Testis (tissue), 3 donors: ENCODE data around the gene ABLIM3. TPM values are rescaled to one million over a fixed set of nuclear protein-coding genes. Genes with fewer than 3 reads are reported as not detected.

ENCODE experiments used
- DNase-seq: peaks from one replicate; pipeline ENCODE4 v3.0.0-alpha.2; 2019
- H3K27ac ChIP-seq, 2 donors: fragments of 200-600 bp; sonication (generic); one replicate each; pipeline ENCODE4 v1.5.1; 2019
- H3K27me3 ChIP-seq: fragments of 200-600 bp; sonication (generic); one replicate; pipeline ENCODE4 v1.5.1; 2019
- H3K36me3 ChIP-seq: fragments of 200-600 bp; sonication (generic); one replicate; pipeline ENCODE4 v1.5.1; 2017; ENCODE audit warnings: low read depth; ENCODE audit errors: missing control alignments
- H3K4me1 ChIP-seq: fragments of 200-600 bp; sonication (generic); one replicate; pipeline ENCODE4 v1.5.1; 2019
- H3K4me3 ChIP-seq, 2 donors: fragments of 200-600 bp; sonication (generic); one replicate each; pipeline ENCODE4 v1.5.1; 2017 to 2019
- H3K9me3 ChIP-seq: fragments of 200-600 bp; sonication (generic); one replicate; pipeline ENCODE4 v1.5.1; 2017
- CTCF ChIP-seq, 3 experiments: fragments of 450-650 bp in 2 of 3; fragments of 200-600 bp in 1 of 3; sonication (generic) in 1 of 3; IDR thresholded peaks; one replicate each; pipeline ENCODE4 v1.5.1; 2016 to 2019; ENCODE audit warnings: antibody characterized with exemption in 3 of 3, mild to moderate bottlenecking in 2 of 3, moderate library complexity in 1 of 3
- POLR2A ChIP-seq: fragments of 450-650 bp; IDR thresholded peaks from one replicate; pipeline ENCODE4 v1.6.1; 2017; ENCODE audit warnings: antibody characterized with exemption, mild to moderate bottlenecking, moderate library complexity
- WGBS, 2 donors: methylation state at CpG; one replicate each; pipeline ENCODE4 v1.1.5; 2018; 5-methylcytosine and 5-hydroxymethylcytosine counted together
- intact Hi-C: fragments of 100-400 bp; cut with DNase I; formaldehyde crosslinking; loops from one replicate; pipeline ENCODE4 v1.15.1; 2023; ENCODE audit warnings: low total_unique reads
- polyA plus RNA-seq: library from polyadenylated mRNA; stranded (reverse); fragments of 350-450 nt; fragmentation: Illumina TruSeq; extraction: RNeasy Lipid Tissue Mini Kit (QIAGEN cat#74804); gene quantifications from one replicate; pipeline ENCODE4 v1.2.3, GENCODE V29; 2014; ENCODE audit warnings: low read depth, low replicate concordance; ENCODE audit not compliant: insufficient read depth
- total RNA-seq, 2 donors: library from RNA; depleted of rRNA; stranded (reverse); fragments of >200 nt; gene quantifications; one replicate each; pipeline ENCODE4 v1.2.3, GENCODE V29; 2016

The ABLIM3 gene
- total and polyA plus RNA-seq, 3 donors from 2014 or later = 5.6 to 8.9 (median 7.6) TPM

- TF ChIP-seq CTCF (IDR thresholded peaks at IDR 0.05) (no peak), POLR2A (no peak)
- no peaks in the 10 kb centered on the region for H3K4me1 ChIP-seq
- 50 to 78% methylated on average over 1 of the region's 1 CpG for WGBS, 2 donors
Observed at GRCh38 chr5:149135536-149136201, 5.6 kb upstream of the ABLIM3 start.

GRCh38 chr5:149138182-149138923, 2.9 kb upstream of the ABLIM3 start:
- TF ChIP-seq POLR2A (no peak), CTCF (IDR thresholded peaks at IDR 0.05) (no peak)
- Histone ChIP-seq H3K27me3 (no peaks in the 10 kb centered on the region), H3K36me3 (no peaks in the 10 kb centered on the region), H3K4me1 (no peaks in the 10 kb centered on the region), H3K27ac (no peak overlapping the region), H3K4me3 (no peak overlapping the region), H3K9me3 (no peaks in the 10 kb centered on the region)
- intact Hi-C loops = no loop called here
- 82 to 84% methylated on average over 7 of the region's 7 CpGs for WGBS, 2 donors
- DNase-seq = no peak

More at GRCh38 chr5:149135536-149136201, 5.6 kb upstream of the ABLIM3 start:
- H3K27me3 ChIP-seq = no peaks in the 10 kb centered on the region
- no peaks in the 10 kb centered on the region for H3K9me3 ChIP-seq
- no peak overlapping the region for H3K27ac ChIP-seq
- no peak for DNase-seq
- no peaks in the 10 kb centered on the region for H3K36me3 ChIP-seq
- no peak overlapping the region for H3K4me3 ChIP-seq
- intact Hi-C loops = no loop called here

DNA sequence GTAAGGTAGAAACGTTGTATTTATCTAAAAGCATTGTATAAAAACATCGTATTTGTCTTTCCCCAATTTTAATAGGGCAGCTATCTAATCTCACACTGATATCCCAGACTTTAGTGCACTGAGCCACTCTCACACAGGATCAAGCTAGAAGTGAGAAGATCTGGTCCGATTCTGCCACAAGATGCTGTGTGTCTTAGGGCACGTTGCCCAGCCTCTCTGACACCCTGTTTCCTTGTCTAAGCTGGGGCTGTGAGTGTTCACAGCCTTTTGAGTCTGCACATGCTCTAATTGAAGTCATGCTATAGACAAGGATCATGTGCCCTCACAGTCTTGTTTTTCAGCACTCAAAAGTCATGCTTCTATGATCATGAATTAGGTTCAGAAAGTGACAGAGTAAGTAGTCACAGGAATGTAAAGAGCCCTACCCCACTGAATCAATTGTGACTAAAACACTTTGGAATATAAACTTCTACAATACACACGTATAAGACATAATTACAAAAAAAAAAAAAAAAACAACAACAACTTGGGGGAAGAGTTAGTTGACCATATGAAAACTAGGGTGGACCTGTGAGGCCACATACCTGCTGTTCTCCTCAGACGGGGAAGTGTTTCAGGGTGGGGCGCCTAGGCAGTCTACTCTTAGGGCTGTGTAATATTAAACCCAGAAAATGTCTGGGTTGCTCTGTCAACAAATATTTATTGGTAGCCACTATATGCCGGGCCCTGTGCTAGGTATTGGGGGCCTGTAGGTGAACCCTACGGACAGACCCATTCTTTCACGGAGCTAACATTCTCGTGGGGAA, 893 bp upstream of the ABLIM3 start:
- Histone ChIP-seq H3K9me3 (no peaks in the 10 kb centered on the region), H3K36me3 (no peaks in the 10 kb centered on the region), H3K4me1 (no peaks in the 10 kb centered on the region), H3K27me3 (no peaks in the 10 kb centered on the region), H3K27ac (no peak overlapping the region), H3K4me3 (peak overlapping the region; percentile 57 to 63)
- intact Hi-C loops = no loop called here
- TF ChIP-seq CTCF (IDR thresholded peaks at IDR 0.05) (no peak), POLR2A (no peak)
- 77 to 81% methylated on average over 11 of the region's 11 CpGs for WGBS, 2 donors
- DNase-seq = no peak

DNA sequence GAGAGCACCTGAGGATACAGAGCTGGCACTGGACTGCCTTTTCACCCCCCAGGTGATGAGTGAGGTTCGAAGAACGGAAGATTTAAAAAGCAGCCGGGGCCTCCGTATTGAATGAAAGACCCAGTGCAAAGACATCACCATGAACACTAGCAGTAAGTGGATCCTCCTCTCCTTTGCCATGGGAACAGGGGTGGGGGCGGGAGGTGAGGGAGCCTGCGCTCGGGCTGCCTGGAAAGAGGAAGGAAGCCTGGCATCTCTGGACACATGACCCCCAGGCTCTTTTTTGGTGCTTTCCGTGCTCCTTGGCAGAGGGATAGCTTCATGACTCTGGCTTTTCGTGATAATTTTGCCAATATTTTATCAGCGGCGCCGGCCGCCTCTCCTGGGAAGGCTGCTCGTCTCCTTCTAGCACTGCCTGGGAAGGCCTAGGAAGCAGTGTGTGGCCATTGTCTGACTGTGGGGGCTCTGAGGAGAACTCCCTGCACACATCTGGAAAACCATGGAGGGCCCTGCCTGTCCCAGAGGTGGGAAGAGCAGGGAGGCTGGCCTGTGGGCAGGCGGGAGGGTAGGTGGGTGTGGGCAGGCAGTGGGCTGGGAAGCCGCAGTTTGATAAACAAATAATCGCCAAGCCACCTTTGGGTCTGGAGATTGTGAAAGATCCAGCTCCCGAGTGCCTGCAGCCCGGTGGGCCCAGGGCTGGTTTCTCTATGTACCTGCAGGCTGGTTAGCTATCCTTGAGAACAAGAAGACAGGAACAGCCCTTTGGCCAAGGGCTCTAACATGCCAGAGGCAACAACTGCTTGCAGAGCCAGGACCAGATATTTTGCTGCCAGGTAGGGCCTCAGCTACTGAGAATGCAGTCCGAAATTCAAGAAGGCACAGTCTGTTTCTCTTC, 911 bp downstream of the ABLIM3 start:
- Histone ChIP-seq H3K27ac (peak overlapping the region in 1 of 2 donors; percentile 46), H3K4me3 (peak overlapping the region; percentile 57 to 63), H3K4me1 (no peaks in the 10 kb centered on the region), H3K9me3 (no peaks in the 10 kb centered on the region), H3K36me3 (no peaks in the 10 kb centered on the region), H3K27me3 (no peaks in the 10 kb centered on the region)
- no peak for DNase-seq
- intact Hi-C loops = no loop called here
- TF ChIP-seq CTCF (IDR thresholded peaks at IDR 0.05) (no peak), POLR2A (no peak)
- 40 to 41% methylated on average over 19 to 20 of the region's 20 CpGs for WGBS, 2 donors
